ENCODE data around the gene IFNA2.

Gene IFNA2

GRCh38 chr9:21404146-21404545 is 18.9 kb upstream of the IFNA2 start:
- Histone ChIP-seq H3K4me1 (ENCODE audit: low read depth, poor library complexity, severe bottlenecking) (peaks cover 13% of the 10 kb centered on the region), H2AFZ (ENCODE audit: low read depth) (no peak overlapping the region), H3K4me2 (no peak overlapping the region), H3K4me3 (IDR thresholded peaks at IDR 0.05; ENCODE audit: insufficient read depth, low read depth, low read length) (no peak overlapping the region), H3K9ac (no peak overlapping the region), H3K36me3 (ENCODE audit: insufficient read depth) (no peaks in the 10 kb centered on the region), H3K27me3 (ENCODE audit: insufficient read depth, low read depth) (no peaks in the 10 kb centered on the region), H3K79me2 (ENCODE audit: insufficient read depth, low read depth) (no peaks in the 10 kb centered on the region), H3K27ac (no peak overlapping the region), H4K20me1 (ENCODE audit: insufficient read depth) (no peaks in the 10 kb centered on the region)
- no peak for TF ChIP-seq CTCF (conservative IDR thresholded peaks at IDR 0.05; ENCODE audit: low read depth, low read length)

DNA sequence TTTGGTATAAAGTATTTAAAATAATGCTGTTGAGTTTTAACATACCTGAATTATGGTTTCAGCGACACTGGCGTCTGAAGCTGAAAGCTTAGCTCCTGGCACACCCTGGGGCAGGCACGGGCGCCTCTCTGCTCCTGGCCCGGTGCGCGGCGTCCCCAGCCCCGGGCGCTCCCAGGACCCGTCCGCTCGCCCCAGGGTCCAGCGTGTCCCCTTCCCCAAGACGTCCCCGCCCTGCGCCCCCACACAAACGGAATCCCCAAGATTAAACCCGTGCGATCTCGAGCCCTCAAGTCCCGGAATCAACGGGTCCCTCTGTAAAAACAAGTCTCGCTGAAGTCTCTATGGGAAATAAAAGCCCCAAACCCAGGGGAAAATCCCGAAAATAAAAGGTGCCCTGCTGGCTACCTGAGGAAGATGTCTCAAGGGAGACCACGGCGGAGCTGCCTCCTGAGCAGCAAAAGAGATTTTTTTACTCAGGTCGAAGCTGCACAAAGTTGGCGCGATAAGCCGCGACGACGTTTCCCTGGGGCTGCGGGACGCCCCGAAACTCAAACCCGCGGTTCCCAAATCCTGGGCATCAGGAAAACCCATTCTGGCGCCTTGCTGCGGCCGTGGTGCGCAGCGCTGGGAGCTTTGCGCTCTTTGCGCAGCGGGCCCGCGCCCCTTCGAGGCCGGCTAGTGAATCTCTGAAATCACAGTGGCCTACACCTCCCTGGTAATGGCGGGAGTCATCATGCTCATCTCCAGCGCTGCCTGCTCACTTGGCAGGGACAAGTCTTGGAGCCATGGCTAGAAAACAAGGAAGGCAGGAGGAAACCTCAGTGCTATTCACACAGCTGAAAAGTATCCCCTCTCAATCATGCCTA is 17.4 kb upstream of the IFNA2 start:
- no peak overlapping the region for H3K4me2 ChIP-seq
- no peak overlapping the region for H3K27ac ChIP-seq
- H3K79me2 ChIP-seq (ENCODE audit: insufficient read depth, low read depth) = no peaks in the 10 kb centered on the region
- no peaks in the 10 kb centered on the region for H4K20me1 ChIP-seq (ENCODE audit: insufficient read depth)
- H3K27me3 ChIP-seq (ENCODE audit: insufficient read depth, low read depth) = no peaks in the 10 kb centered on the region
- no peak overlapping the region for H3K4me3 ChIP-seq (IDR thresholded peaks at IDR 0.05; ENCODE audit: insufficient read depth, low read depth, low read length)
- H3K9ac ChIP-seq = no peak overlapping the region
- TF ChIP-seq CTCF (conservative IDR thresholded peaks at IDR 0.05; ENCODE audit: low read depth, low read length) = no peak
- H2AFZ ChIP-seq (ENCODE audit: low read depth) = no peak overlapping the region
- H3K4me1 ChIP-seq (ENCODE audit: low read depth, poor library complexity, severe bottlenecking) = peaks cover 28% of the 10 kb centered on the region
- H3K36me3 ChIP-seq (ENCODE audit: insufficient read depth) = no peaks in the 10 kb centered on the region

DNA sequence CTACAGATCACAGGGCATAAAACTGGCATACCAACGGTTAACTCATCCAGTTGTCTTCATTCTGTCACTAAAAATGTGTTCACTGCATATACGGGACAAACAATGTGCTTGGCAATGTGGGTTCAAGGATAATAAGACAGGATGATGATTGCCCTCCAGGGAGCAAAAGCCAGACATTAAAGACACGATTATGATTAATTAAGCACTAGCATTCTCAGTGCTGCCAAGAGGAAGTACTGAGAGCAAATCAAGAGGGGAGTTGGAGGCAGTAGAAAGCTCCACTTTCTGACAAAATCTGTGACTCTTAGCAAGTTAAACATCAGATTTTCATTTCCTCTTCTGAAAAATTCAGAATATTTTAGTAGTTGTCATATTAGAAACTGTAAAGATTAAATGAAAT is 14.8 kb upstream of the IFNA2 start:
- peak overlapping the region; percentile 36 for H3K4me2 ChIP-seq
- H3K27me3 ChIP-seq (ENCODE audit: insufficient read depth, low read depth) = no peaks in the 10 kb centered on the region
- H3K79me2 ChIP-seq (ENCODE audit: insufficient read depth, low read depth) = no peaks in the 10 kb centered on the region
- peaks cover 34% of the 10 kb centered on the region for H3K4me1 ChIP-seq (ENCODE audit: low read depth, poor library complexity, severe bottlenecking)
- no peaks in the 10 kb centered on the region for H4K20me1 ChIP-seq (ENCODE audit: insufficient read depth)
- no peaks in the 10 kb centered on the region for H3K36me3 ChIP-seq (ENCODE audit: insufficient read depth)
- no peak for TF ChIP-seq CTCF (conservative IDR thresholded peaks at IDR 0.05; ENCODE audit: low read depth, low read length)
- 0 out of 2 replicates have a peak overlapping the region, but pooled peaks have one; percentile 14 for H3K27ac ChIP-seq
- H2AFZ ChIP-seq (ENCODE audit: low read depth) = no peak overlapping the region; the same call in 1 of the 2 replicates
- 0 out of 2 replicates have a peak overlapping the region, but pooled peaks have one; percentile 11 for H3K9ac ChIP-seq
- H3K4me3 ChIP-seq (IDR thresholded peaks at IDR 0.05; ENCODE audit: insufficient read depth, low read depth, low read length) = no peak overlapping the region

DNA sequence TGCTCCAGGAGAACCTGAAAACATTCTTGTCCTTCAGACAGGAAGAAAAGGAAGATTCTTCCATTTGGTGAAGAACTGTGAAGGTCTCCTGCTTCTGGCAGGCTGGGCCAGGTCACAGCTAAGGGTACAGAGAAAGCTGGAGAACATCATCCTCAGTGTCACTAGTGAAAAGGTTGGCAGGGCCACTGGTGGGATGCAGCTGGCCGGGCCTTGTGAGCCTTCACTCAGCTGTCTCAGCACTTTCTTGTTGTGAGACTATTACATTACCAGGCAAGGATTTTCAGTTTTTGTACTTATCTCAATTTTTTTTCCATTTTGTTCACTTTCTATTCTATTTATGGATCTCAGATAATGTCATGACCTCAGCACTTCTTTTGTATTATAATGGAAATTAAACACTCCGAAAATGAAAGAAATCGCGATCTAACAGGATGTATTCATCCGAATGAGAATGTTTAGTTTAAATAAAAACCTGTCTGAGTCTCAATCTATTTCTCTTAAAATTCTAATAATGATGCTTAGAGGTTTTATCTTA is 13.8 kb upstream of the IFNA2 start:
- no peak for TF ChIP-seq CTCF (conservative IDR thresholded peaks at IDR 0.05; ENCODE audit: low read depth, low read length)
- Histone ChIP-seq H3K9ac (no peak overlapping the region; the same call in 1 of the 2 replicates), H3K79me2 (ENCODE audit: insufficient read depth, low read depth) (no peaks in the 10 kb centered on the region), H3K36me3 (ENCODE audit: insufficient read depth) (no peaks in the 10 kb centered on the region), H2AFZ (ENCODE audit: low read depth) (no peak overlapping the region), H3K4me3 (IDR thresholded peaks at IDR 0.05; ENCODE audit: insufficient read depth, low read depth, low read length) (no peak overlapping the region), H3K27ac (peak overlapping the region; percentile 19; the same call in 1 of the 2 replicates), H4K20me1 (ENCODE audit: insufficient read depth) (no peaks in the 10 kb centered on the region), H3K27me3 (ENCODE audit: insufficient read depth, low read depth) (no peaks in the 10 kb centered on the region), H3K4me1 (ENCODE audit: low read depth, poor library complexity, severe bottlenecking) (peaks cover 43% of the 10 kb centered on the region), H3K4me2 (peak overlapping the region; percentile 36)

Measured in KMS-11 (cell line).